Nephron (organoid): ENCODE results near the gene PEAK1.

Source experiments
- H3K27ac Mint-ChIP-seq, 3 experiments: 2 replicates each; pipeline ENCODE4 v1.8.0; 2020; ENCODE audit warnings: mixed read lengths in 3 of 3, mild to moderate bottlenecking in 2 of 3, moderate library complexity in 1 of 3
- H3K27me3 Mint-ChIP-seq: 2 replicates; pipeline ENCODE4 v1.8.0; 2021; ENCODE audit warnings: low read depth, mild to moderate bottlenecking, moderate library complexity, mixed read lengths
- H3K36me3 Mint-ChIP-seq: 2 replicates; pipeline ENCODE4 v1.8.0; 2020; ENCODE audit warnings: low read depth, mixed read lengths
- H3K4me1 Mint-ChIP-seq: 2 replicates; pipeline ENCODE4 v1.8.0; 2020; ENCODE audit warnings: mixed read lengths
- H3K4me3 Mint-ChIP-seq, 3 experiments: 2 replicates each; pipeline ENCODE4 v1.8.0; 2020; ENCODE audit warnings: mild to moderate bottlenecking in 3 of 3, mixed read lengths in 3 of 3, moderate library complexity in 2 of 3
- H3K9me3 Mint-ChIP-seq: 2 replicates; pipeline ENCODE4 v1.8.0; 2020; ENCODE audit warnings: mixed read lengths
- TF ChIP-seq, protein P1 (sequence below), 3 experiments: fragments of 200-600 bp; sonication (generic); IDR thresholded peaks; one replicate each; pipeline ENCODE4 v1.5.0; 2021; ENCODE audit warnings: antibody characterized with exemption in 3 of 3; ENCODE audit not compliant: unreplicated experiment in 3 of 3

Gene PEAK1

DNA sequence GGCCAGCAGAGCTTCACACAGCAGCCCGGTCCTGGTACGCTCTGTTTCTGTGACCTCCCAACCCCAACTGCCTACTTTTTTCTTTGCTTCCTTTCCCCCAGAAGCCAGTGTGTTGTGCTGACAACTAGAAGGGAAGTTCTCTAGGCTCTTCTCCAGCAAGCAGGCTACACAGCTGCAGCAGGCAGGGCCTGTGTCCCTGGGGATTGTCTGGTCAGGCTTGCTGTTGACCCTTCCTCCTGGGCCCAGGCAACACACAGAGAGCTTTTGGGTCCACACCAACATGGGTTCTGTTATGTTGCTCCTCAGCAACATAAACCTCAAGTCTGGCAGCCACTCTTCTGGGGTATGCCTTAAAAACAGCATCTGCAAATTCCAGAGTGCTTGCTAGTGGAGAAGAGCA lies 312.8 kb downstream of the PEAK1 start:
- H3K27me3 Mint-ChIP-seq, result no peaks in the 10 kb centered on the region
- no peaks in the 10 kb centered on the region for H3K9me3 Mint-ChIP-seq
- H3K4me1 Mint-ChIP-seq, result peaks cover 58% of the 10 kb centered on the region
- no peaks in the 10 kb centered on the region for H3K36me3 Mint-ChIP-seq
- no peak overlapping the region for H3K4me3 Mint-ChIP-seq
- TF ChIP-seq, protein P1, sequence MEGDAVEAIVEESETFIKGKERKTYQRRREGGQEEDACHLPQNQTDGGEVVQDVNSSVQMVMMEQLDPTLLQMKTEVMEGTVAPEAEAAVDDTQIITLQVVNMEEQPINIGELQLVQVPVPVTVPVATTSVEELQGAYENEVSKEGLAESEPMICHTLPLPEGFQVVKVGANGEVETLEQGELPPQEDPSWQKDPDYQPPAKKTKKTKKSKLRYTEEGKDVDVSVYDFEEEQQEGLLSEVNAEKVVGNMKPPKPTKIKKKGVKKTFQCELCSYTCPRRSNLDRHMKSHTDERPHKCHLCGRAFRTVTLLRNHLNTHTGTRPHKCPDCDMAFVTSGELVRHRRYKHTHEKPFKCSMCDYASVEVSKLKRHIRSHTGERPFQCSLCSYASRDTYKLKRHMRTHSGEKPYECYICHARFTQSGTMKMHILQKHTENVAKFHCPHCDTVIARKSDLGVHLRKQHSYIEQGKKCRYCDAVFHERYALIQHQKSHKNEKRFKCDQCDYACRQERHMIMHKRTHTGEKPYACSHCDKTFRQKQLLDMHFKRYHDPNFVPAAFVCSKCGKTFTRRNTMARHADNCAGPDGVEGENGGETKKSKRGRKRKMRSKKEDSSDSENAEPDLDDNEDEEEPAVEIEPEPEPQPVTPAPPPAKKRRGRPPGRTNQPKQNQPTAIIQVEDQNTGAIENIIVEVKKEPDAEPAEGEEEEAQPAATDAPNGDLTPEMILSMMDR (IDR thresholded peaks at IDR 0.05; ENCODE audit: unreplicated experiment in 3 of 3), result no peak
- H3K27ac Mint-ChIP-seq, result peak overlapping the region; percentile 87 to 89 (median 89)

DNA sequence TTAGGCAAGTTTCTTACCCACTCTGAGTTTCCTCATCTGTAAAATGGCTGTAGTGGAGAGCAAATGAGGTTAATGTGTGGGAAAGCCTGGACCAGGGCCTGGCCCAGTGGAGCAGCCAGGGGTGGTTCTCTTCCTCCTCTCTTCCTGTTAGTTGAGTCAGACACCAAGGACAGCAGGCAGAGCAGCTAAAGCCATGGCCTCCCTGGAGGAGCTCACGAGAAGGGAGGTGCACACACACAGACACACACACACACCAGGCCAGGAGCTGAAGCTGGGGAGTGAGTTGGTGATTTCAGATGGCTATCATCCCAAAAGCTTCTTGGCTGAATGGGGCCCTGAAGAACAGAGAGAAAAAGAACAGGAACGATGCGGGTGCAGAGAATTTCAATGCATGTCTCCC lies 315.7 kb downstream of the PEAK1 start:
- Mint-ChIP-seq H3K27me3 (no peaks in the 10 kb centered on the region), H3K9me3 (no peaks in the 10 kb centered on the region), H3K4me1 (peaks cover 44% of the 10 kb centered on the region), H3K4me3 (no peak overlapping the region), H3K36me3 (no peaks in the 10 kb centered on the region), H3K27ac (no peak overlapping the region)
- TF ChIP-seq, protein P1 (IDR thresholded peaks at IDR 0.05; ENCODE audit: unreplicated experiment in 3 of 3), result no peak

DNA sequence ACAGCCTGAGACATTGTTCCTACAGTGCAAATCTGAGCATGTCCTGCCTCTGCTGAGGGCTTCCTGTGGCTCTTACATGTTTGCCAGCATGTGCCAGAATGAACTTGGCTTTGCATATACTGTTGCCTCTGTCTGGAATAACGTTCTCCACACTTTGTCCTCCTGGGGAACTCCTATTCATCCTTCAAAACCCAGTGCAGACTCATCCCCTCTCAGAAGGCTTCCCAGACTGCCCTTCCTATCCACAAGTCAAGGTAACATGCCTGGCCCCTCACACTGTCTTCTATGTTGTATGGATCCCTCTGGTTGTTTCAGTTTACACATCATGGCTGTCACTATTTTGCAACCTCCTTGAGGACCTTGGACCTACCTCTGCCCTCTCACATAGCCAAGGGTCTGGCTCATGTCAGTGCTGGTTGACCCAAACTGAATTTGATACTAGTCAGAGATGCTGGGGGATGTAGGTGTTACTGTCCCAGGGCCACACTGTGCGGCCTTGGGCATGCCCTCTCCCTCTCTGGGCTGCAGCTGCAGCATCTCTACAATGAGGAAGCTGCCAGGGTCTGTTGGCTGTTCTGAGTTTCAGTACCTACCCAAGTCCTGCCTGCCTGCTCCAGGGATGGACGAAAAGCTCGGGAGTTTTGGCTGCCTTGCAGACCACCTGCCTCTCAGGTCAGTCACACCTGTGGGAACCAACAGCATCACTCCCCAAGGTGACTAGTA lies 320.0 kb downstream of the PEAK1 start:
- no peak overlapping the region for H3K27ac Mint-ChIP-seq
- no peaks in the 10 kb centered on the region for H3K9me3 Mint-ChIP-seq
- TF ChIP-seq, protein P1 (IDR thresholded peaks at IDR 0.05; ENCODE audit: unreplicated experiment in 3 of 3), result no peak
- no peak overlapping the region for H3K4me3 Mint-ChIP-seq
- peaks cover 27% of the 10 kb centered on the region for H3K4me1 Mint-ChIP-seq
- H3K36me3 Mint-ChIP-seq, result no peaks in the 10 kb centered on the region
- peaks cover 7% of the 10 kb centered on the region for H3K27me3 Mint-ChIP-seq

DNA sequence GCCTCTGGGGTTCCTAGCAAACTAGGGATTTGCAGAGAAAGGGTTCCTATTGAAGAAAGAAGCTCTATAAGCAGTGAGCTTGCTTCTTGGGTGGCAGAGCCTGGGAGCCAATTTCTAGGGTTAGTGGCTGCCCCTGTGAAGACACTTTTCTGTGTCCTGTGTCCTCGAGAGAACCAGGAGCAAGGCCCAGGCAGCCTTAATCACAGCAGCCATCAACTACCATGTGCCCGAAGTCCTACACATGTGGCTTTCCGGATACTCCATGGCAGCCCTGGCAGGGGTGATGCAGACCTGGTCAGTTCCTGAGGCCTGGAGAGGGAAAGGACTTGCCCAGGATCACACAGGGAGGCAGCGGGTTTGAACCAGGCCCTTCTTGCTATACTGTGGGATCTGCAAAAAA lies 321.3 kb downstream of the PEAK1 start:
- Mint-ChIP-seq H3K27ac (no peak overlapping the region), H3K27me3 (peaks cover 7% of the 10 kb centered on the region), H3K9me3 (no peaks in the 10 kb centered on the region), H3K4me1 (peaks cover 17% of the 10 kb centered on the region), H3K36me3 (no peaks in the 10 kb centered on the region), H3K4me3 (no peak overlapping the region)
- TF ChIP-seq, protein P1 (IDR thresholded peaks at IDR 0.05; ENCODE audit: unreplicated experiment in 3 of 3), result no peak

DNA sequence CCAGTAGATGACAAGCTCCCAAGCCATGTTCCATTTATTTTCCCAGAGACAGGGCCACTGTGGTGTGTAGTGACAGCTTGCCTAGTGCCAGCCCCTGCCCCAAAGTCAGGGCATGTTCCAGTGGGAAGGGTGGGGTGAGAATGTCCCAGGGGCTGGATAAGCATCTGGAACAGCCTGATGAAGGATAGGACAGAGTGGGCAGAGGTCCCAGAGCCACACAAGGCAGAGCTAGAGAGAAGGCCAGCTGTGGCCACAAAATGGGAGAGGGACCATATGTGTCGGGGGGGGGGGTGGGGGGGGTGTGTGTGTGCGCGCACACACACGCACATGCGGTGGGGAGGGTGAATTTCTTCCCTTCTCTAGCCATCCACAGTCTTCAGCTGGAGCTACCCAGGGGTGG lies 322.0 kb downstream of the PEAK1 start:
- H3K27me3 Mint-ChIP-seq, result peaks cover 7% of the 10 kb centered on the region
- H3K4me3 Mint-ChIP-seq, result no peak overlapping the region
- no peaks in the 10 kb centered on the region for H3K9me3 Mint-ChIP-seq
- TF ChIP-seq, protein P1 (IDR thresholded peaks at IDR 0.05; ENCODE audit: unreplicated experiment in 3 of 3), result no peak
- no peaks in the 10 kb centered on the region for H3K36me3 Mint-ChIP-seq
- peaks cover 16% of the 10 kb centered on the region for H3K4me1 Mint-ChIP-seq
- peak overlapping the region in 1 of 3 experiments; percentile 18 for H3K27ac Mint-ChIP-seq

DNA sequence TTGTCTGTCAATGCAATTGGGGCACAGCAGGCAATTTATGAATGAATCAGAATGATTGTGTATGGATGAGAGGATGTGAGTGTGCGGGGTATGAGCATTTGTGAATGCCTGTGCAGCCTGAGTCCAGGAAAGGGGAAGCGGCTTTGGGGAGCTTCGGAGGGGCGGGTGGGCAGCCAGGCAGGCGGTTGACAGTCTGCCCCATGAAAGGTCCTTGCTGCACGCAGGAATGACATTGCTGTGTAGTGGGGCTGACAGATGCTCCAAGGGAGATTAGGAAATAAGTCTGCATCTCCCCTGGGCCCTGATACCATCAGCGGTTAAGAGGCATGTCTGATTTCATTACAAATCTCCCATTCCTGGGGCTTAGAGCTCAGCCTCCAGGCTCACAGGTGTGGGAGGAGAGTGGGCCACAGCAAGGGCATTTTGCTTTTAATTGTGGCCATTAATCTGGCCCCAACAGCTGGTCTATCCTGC lies 322.6 kb downstream of the PEAK1 start:
- H3K27me3 Mint-ChIP-seq, result peaks cover 7% of the 10 kb centered on the region
- H3K36me3 Mint-ChIP-seq, result no peaks in the 10 kb centered on the region
- H3K27ac Mint-ChIP-seq, result peak overlapping the region in 1 of 3 experiments; percentile 18
- no peak overlapping the region for H3K4me3 Mint-ChIP-seq
- peaks cover 16% of the 10 kb centered on the region for H3K4me1 Mint-ChIP-seq
- no peaks in the 10 kb centered on the region for H3K9me3 Mint-ChIP-seq
- TF ChIP-seq, protein P1 (IDR thresholded peaks at IDR 0.05; ENCODE audit: unreplicated experiment in 3 of 3), result no peak
